A673 (cell line): ENCODE data around the gene AGRN. TPM values are rescaled to one million over a fixed set of nuclear protein-coding genes. Genes with fewer than 3 reads are reported as not detected.
"Not testable (repeated sequence)": the region's sequence is repeated elsewhere in the genome, so short reads cannot be mapped to it uniquely, and the experiment has no call there.

Experiments
- BruUV-seq: library from RNA; stranded (reverse); fragments of 400-500 nt; replicated peaks from 2 replicates; lab custom pipeline; 2021; lab: Mats Ljungman, UMichigan
- CTCF ChIA-PET: fragments of 300-600 bp; sonication (Branson Sonifier 250); formaldehyde crosslinking; loops from one replicate; lab custom pipeline; 2022; ENCODE audit warnings: antibody characterized with exemption; lab: Charles Lee
- POLR2A ChIA-PET: fragments of 300-600 bp; sonication (Branson Sonifier 250); formaldehyde crosslinking; loops from one replicate; lab custom pipeline; 2022; ENCODE audit warnings: antibody characterized with exemption; ENCODE audit not compliant: low non-redundant PET; lab: Charles Lee
- DNase-seq: peaks from one replicate; pipeline ENCODE4 v3.0.0-alpha.2; 2015; ENCODE audit warnings: low spot score
- H3K27ac ChIP-seq: fragments of 200-600 bp; sonication (generic); 2 replicates; pipeline ENCODE4 v1.5.1; 2016; ENCODE audit warnings: mixed run types, low read depth, mild to moderate bottlenecking, mixed read lengths, antibody characterized with exemption, low read length; ENCODE audit not compliant: poor library complexity, severe bottlenecking
- H3K27me3 ChIP-seq: fragments of 200-600 bp; sonication (generic); replicated peaks from 2 replicates; pipeline ENCODE4 v1.6.1; 2017; ENCODE audit warnings: mixed run types, low read depth, mild to moderate bottlenecking, mixed read lengths, antibody characterized with exemption, low read length; ENCODE audit not compliant: insufficient read depth, poor library complexity
- H3K36me3 ChIP-seq: fragments of 200-600 bp; sonication (generic); 2 replicates; pipeline ENCODE4 v1.6.1; 2016; ENCODE audit warnings: mixed run types, mild to moderate bottlenecking, mixed read lengths, antibody characterized with exemption, low read length; ENCODE audit not compliant: insufficient read depth, poor library complexity, severe bottlenecking
- H3K4me1 ChIP-seq: fragments of 200-600 bp; sonication (generic); 2 replicates; pipeline ENCODE4 v1.6.1; 2017; ENCODE audit warnings: mixed run types, mild to moderate bottlenecking, mixed read lengths, antibody characterized with exemption, low read length; ENCODE audit not compliant: insufficient read depth, poor library complexity, severe bottlenecking
- H3K4me3 ChIP-seq: fragments of 200-600 bp; sonication (generic); 2 replicates; pipeline ENCODE4 v1.5.1; 2016; ENCODE audit warnings: low read depth, mixed run types, mild to moderate bottlenecking, mixed read lengths, low read length; ENCODE audit not compliant: poor library complexity, severe bottlenecking
- H3K9me3 ChIP-seq: fragments of 200-600 bp; sonication (generic); 2 replicates; pipeline ENCODE4 v1.6.1; 2016; ENCODE audit warnings: mixed run types, low read depth, mild to moderate bottlenecking, mixed read lengths, antibody characterized with exemption, low read length; ENCODE audit not compliant: poor library complexity, severe bottlenecking
- CTCF ChIP-seq: fragments of 300-800, 200-600 bp; sonication (generic); conservative IDR thresholded peaks from 2 replicates; pipeline ENCODE4 v1.5.1; 2017; ENCODE audit warnings: low read depth, mild to moderate bottlenecking, antibody characterized with exemption, low read length, moderate library complexity, mixed read lengths
- EZH2 ChIP-seq: fragments of 200-600 bp; sonication (generic); IDR thresholded peaks from 2 replicates; pipeline ENCODE4 v1.6.1; 2017; ENCODE audit warnings: borderline replicate concordance, low read depth, mild to moderate bottlenecking, mixed read lengths, antibody characterized with exemption, low read length; ENCODE audit not compliant: poor library complexity, severe bottlenecking
- intact Hi-C: fragments of 100-400 bp; cut with micrococcal nuclease; formaldehyde crosslinking; loops from one replicate; pipeline ENCODE4 v1.10.0; 2022; ENCODE audit not compliant: unreplicated experiment
- total RNA-seq: library from RNA; stranded (reverse); gene quantifications from 2 replicates; pipeline ENCODE4 v1.2.3, GENCODE V29; 2021

Gene AGRN
- total RNA-seq, 1 experiment from 2014 or later, result 151 TPM

GRCh38 chr1:1013922-1014648 is 5.8 kb upstream of the AGRN start:
- no peaks in the 10 kb centered on the region for H3K9me3 ChIP-seq
- TSS peak; percentile 98 for BruUV-seq
- H3K27me3 ChIP-seq, result no peaks in the 10 kb centered on the region
- DNase-seq, result peak; percentile 82
- H3K36me3 ChIP-seq, result no peaks in the 10 kb centered on the region
- no peak for TF ChIP-seq CTCF
- no peak for TF ChIP-seq EZH2
- CTCF ChIA-PET, result interaction anchor here (1.2 to 1.9 kb wide), 3 partner anchors 9 to 50 kb away, joined by 3 to 14 read pairs (median 5); no protein-coding TSS in a partner anchor
- peaks cover 17% of the 10 kb centered on the region for H3K4me1 ChIP-seq
- intact Hi-C loops, result no loop called here
- H3K27ac ChIP-seq, result peak overlapping the region; percentile 85
- POLR2A ChIA-PET, result no interaction called here
- peak overlapping the region; percentile 53 for H3K4me3 ChIP-seq

GRCh38 chr1:1014799-1015681 is 4.9 kb upstream of the AGRN start:
- Histone ChIP-seq H3K4me3 (peak overlapping the region; percentile 53), H3K27me3 (no peaks in the 10 kb centered on the region), H3K9me3 (no peaks in the 10 kb centered on the region), H3K4me1 (peaks cover 18% of the 10 kb centered on the region), H3K27ac (peak overlapping the region; percentile 85), H3K36me3 (no peaks in the 10 kb centered on the region)
- ChIA-PET POLR2A (no interaction called here), CTCF (interaction anchor here (0.5 to 1.9 kb wide), 4 partner anchors 10 to 65 kb away, joined by 3 to 14 read pairs (median 4); no protein-coding TSS in a partner anchor)
- TF ChIP-seq CTCF (peak; percentile 38), EZH2 (no peak)
- no peak for DNase-seq
- BruUV-seq, result no TSS peak
- intact Hi-C loops, result no loop called here

GRCh38 chr1:1017397-1018320 is 2.3 kb upstream of the AGRN start:
- DNase-seq, CTCF ChIA-PET, H3K4me3 ChIP-seq, POLR2A ChIA-PET, H3K36me3 ChIP-seq, H3K9me3 ChIP-seq, H3K27ac ChIP-seq, intact Hi-C loops, H3K27me3 ChIP-seq, BruUV-seq: not testable (repeated sequence)
- peaks cover 35% of the 10 kb centered on the region for H3K4me1 ChIP-seq

GRCh38 chr1:1018321-1018685 is 1.6 kb upstream of the AGRN start:
- intact Hi-C loops, H3K9me3 ChIP-seq, H3K36me3 ChIP-seq, POLR2A ChIA-PET, CTCF ChIA-PET, BruUV-seq, DNase-seq, H3K27me3 ChIP-seq, H3K4me3 ChIP-seq, H3K27ac ChIP-seq: not testable (repeated sequence)
- peaks cover 42% of the 10 kb centered on the region for H3K4me1 ChIP-seq
